Fibroblast of skin of right quadriceps (primary cell): Measurements from ENCODE around the gene COG8.
"Not testable (repeated sequence)": the region's sequence is repeated elsewhere in the genome, so short reads cannot be mapped to it uniquely, and the experiment has no call there.

Experiments used
- DNase-seq: peaks from one replicate; pipeline ENCODE4 v3.0.0-alpha.2; 2013

COG8 gene

GRCh38 chr16:69318177-69318910 lies 21.0 kb downstream of the COG8 start:
- DNase-seq = no peak

DNA sequence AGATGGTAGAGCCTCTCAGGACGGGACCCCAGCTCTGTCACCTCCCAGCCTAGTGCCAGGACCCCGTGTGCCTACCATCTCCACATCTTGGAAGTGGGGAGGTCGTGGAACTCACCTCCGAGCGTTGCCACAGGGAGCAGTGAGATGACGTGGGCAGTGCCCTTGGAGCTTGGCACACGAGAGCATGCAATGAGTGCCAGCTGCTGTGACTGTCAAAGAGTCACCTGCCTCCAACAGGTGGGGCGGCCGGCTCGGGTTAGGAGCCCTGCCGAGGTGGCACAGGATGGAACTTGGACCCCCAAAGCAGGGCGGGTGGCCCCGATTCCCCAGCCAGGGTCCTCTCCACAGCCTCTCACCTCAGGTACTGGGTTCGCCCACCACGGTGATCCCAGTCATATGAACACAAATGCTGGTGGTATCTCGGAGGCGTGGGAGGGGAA lies 22.7 kb downstream of the COG8 start:
- no peak for DNase-seq

GRCh38 chr16:69315486-69316311 lies 23.7 kb downstream of the COG8 start:
- DNase-seq = no peak

GRCh38 chr16:69314534-69314933 lies 24.8 kb downstream of the COG8 start:
- DNase-seq = no peak

GRCh38 chr16:69313469-69313868 lies 25.9 kb downstream of the COG8 start:
- DNase-seq = no peak

- no peak for DNase-seq
Observed at GRCh38 chr16:69311533-69312387, 27.6 kb downstream of the COG8 start.

- peak; percentile 95 for DNase-seq
Observed at GRCh38 chr16:69310653-69311532, 28.5 kb downstream of the COG8 start, which contains the start of gene VPS4A. Gene VPS4A, plus strand, starts transcription at chr16:69311350. Its CDS starts 162 bp downstream, at chr16:69311512.

DNA sequence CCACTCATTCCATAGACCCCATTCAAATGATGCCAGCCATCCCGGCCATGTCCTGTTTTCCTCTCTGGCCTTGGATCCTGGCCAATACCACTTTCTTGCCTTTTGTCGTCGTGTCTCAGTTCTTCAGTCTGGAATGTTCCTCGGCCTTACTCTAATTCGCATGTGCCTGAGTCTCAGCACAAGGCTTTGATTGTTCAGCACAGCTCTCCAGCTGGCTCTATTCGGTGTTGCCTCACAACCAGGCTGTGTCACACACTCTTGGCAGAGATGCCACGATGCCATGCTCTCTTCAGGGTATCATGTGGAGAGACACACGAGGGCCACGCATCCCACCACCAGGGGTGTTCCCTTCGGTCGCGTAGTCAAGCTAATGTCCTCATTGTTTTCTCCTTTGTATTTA lies 30.0 kb downstream of the COG8 start:
- DNase-seq = no peak

DNA sequence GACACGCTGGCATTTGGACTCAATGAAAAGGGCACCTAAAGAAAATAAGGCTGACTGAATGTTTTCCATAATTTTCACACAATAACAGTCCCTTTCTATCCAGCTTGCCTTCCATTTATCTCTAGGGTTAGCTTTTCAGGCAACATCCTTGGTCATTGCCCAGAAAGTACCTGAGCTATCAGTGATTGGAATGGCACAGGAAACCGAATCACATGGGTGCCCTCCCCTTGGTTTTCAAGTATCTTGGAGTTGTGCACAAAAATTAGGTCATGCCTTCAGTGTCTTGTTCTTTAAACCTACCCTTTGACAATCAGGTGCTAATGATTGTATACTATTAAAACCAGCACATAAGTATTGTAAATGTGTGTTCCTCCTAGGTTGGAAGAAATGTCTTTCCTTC lies 31.5 kb downstream of the COG8 start:
- DNase-seq = no peak

- no peak for DNase-seq
Observed at GRCh38 chr16:69307091-69307490, 32.3 kb downstream of the COG8 start.

GRCh38 chr16:69306031-69306430 lies 33.3 kb downstream of the COG8 start:
- DNase-seq = no peak

GRCh38 chr16:69302301-69302700 lies 37.1 kb downstream of the COG8 start:
- DNase-seq = no peak

- DNase-seq = no peak
Observed at GRCh38 chr16:69301861-69302260, 37.5 kb downstream of the COG8 start.

DNA sequence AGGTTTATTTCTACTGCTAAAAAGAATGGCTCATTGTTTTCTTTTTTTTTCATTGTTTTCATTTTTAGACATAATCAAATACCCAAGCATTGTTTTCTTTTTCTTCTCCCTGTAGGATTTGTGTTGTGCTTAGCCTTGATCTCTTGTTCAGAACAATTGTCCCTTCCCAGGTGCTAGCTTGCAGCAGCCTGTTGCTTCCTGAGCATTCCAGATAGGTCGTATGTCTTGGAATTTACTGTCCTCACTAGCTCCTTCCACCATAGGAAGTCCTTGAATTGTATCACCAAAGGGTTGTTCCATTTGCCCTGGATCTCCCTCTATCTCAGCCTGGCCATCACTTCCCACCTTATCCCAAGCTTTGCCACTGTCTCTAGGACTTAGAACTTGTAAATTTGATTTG lies 38.2 kb downstream of the COG8 start:
- no peak for DNase-seq

- no peak for DNase-seq
Observed at GRCh38 chr16:69298261-69298660, 41.1 kb downstream of the COG8 start.

GRCh38 chr16:69296771-69297170 lies 42.6 kb downstream of the COG8 start:
- DNase-seq = not testable (repeated sequence)

- no peak for DNase-seq
Observed at GRCh38 chr16:69294051-69294450, 45.3 kb downstream of the COG8 start.

- no peak for DNase-seq
Observed at GRCh38 chr16:69293401-69293800, 46.0 kb downstream of the COG8 start.

DNA sequence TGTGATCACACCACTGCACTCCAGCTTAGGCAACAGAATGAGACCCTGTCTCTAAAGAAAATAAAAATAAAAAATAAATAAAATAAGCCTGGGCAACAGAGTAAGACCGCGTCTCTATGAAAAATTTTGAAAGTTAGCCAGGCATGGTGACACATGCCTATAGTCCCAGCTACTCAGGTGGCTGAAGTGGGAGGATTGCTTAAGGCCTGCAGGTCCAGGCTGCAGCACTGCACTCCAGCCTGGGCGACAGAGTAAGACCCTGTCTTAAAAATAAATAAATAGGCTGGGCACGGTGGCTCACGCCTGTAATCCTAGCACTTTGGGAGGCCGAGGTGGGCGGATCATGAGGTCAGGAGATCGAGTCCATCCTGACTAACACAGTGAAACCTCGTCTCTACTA lies 47.7 kb downstream of the COG8 start:
- not testable (repeated sequence) for DNase-seq

DNA sequence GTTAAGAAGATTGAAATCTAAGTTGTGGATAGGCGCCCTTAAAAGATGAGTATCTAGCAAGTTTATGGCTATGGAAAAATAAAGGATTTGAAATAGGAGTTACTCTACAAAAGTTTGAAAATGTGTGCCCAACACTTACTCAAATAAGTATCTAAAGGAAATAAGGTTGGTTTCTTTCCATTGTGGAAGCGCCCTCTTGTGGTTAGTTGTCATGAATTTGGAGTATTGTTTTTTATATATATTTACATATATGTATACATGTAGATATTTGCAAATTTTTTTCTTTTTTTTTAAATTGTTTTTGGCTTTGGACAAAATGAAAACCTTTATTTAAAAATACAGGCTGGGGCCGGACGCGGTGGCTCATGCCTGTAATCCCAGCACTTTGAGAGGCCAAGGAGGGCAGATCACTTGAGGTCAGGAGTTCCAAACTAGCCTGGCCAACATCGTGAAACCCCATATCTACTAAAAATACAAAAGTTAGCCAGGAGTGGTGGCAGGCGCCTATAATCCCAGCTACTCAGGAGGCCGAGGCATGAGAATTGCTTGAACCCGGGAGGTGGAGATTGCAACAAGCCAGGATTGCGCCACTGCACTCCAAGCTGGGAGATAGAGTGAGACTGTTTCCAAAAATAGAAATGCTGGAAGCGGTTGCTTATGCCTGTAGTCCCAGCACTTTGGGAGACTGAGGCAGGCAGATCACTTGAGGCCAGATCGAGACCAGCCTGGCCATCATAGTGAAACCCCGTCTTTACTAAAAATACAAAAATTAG lies 52.2 kb downstream of the COG8 start:
- peak; percentile 72 for DNase-seq

DNA sequence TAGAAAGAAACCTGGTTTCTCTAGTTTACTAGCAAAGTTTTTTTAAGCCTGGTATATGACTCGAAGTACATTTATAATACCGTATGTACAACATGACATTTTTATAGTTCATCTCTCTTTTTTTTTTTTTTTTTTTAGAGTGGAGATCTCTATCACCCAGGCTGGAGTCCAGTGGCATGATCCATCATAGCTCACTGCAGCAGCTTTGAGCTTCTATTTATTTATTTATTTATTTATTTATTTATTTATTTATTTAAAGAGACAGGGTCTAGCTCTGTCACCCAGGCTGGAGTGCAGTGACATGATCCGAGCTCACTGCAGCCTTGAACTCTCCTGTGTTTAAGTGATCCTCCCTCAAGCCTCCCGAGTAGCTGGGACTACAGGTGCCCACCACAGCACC lies 54.1 kb downstream of the COG8 start:
- peak; percentile 21 for DNase-seq
